Sigmoid colon (tissue), 4 donors: ENCODE data around the gene OPN4.

Experiments used
- POLR2A ChIP-seq, 2 donors: fragments of 450-650 bp; IDR thresholded peaks; one replicate each; pipeline ENCODE4 v1.6.1; 2016; ENCODE audit warnings: antibody characterized with exemption in 2 of 2, mild to moderate bottlenecking in 2 of 2, moderate library complexity in 2 of 2
- POLR2AphosphoS5 ChIP-seq, 4 donors: sonication (generic); formaldehyde crosslinking; IDR thresholded peaks; one replicate each; pipeline ENCODE4 v1.6.1; 2017; ENCODE audit warnings: antibody characterized with exemption in 4 of 4
- TF ChIP-seq, protein P1 (sequence below), 4 experiments: fragments of 450-650 bp in 3 of 4; fragments of 200-600 bp in 1 of 4; IDR thresholded peaks; one replicate each; pipeline ENCODE4 v1.5.1; 2016 to 2019; ENCODE audit warnings: antibody characterized with exemption in 4 of 4, mild to moderate bottlenecking in 3 of 4, moderate library complexity in 2 of 4

DNA sequence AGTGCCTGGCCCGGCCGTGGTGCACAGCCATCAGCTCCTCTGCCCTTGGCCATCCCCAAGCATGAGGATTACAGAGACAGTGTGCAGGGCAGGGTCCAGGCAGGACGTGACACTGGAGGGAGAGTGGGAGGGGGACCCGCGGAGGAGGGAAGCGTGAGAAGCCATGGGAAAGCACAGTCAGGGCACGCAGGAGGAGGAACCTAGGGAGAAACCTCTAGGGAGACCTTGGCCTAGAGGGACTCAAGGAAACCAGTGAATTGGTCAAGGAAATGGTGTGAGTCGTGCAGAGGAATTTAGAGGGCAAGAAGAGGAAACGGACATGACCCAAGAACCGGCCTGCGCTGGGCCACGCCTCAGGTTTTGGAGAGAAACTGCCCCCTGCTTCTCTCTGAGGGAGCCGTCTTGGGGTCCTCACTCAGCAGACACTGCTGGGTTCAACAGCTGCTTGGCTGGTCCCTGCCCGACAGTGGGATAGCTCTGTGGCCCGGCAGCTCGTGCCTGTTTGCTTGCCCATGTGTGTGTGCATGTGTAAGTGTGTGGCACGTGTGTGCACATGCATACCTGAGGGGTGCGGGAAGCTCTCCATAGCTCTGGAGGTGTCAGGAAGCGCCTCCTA is 3.2 kb downstream of the OPN4 start:
- no peak for TF ChIP-seq POLR2AphosphoS5 (IDR thresholded peaks at IDR 0.05)
- TF ChIP-seq POLR2A (IDR thresholded peaks at IDR 0.05), result no peak
- TF ChIP-seq, protein P1, sequence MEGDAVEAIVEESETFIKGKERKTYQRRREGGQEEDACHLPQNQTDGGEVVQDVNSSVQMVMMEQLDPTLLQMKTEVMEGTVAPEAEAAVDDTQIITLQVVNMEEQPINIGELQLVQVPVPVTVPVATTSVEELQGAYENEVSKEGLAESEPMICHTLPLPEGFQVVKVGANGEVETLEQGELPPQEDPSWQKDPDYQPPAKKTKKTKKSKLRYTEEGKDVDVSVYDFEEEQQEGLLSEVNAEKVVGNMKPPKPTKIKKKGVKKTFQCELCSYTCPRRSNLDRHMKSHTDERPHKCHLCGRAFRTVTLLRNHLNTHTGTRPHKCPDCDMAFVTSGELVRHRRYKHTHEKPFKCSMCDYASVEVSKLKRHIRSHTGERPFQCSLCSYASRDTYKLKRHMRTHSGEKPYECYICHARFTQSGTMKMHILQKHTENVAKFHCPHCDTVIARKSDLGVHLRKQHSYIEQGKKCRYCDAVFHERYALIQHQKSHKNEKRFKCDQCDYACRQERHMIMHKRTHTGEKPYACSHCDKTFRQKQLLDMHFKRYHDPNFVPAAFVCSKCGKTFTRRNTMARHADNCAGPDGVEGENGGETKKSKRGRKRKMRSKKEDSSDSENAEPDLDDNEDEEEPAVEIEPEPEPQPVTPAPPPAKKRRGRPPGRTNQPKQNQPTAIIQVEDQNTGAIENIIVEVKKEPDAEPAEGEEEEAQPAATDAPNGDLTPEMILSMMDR (IDR thresholded peaks at IDR 0.05), result no peak
